PC-3 (cell line): Measurements from ENCODE around the gene P4HB.

ENCODE experiments used
- CTCF ChIP-seq: fragments of 300-600 bp; sonication (generic); conservative IDR thresholded peaks from 2 replicates; pipeline ENCODE4 v1.5.1; 2017; ENCODE audit warnings: antibody characterized with exemption, low read depth, mild to moderate bottlenecking, low read length
- EZH2phosphoT487 ChIP-seq: fragments of 300-600 bp; sonication (generic); IDR thresholded peaks from 2 replicates; pipeline ENCODE4 v1.6.1; 2018; ENCODE audit warnings: mild to moderate bottlenecking, antibody characterized with exemption, low read length, borderline replicate concordance

DNA sequence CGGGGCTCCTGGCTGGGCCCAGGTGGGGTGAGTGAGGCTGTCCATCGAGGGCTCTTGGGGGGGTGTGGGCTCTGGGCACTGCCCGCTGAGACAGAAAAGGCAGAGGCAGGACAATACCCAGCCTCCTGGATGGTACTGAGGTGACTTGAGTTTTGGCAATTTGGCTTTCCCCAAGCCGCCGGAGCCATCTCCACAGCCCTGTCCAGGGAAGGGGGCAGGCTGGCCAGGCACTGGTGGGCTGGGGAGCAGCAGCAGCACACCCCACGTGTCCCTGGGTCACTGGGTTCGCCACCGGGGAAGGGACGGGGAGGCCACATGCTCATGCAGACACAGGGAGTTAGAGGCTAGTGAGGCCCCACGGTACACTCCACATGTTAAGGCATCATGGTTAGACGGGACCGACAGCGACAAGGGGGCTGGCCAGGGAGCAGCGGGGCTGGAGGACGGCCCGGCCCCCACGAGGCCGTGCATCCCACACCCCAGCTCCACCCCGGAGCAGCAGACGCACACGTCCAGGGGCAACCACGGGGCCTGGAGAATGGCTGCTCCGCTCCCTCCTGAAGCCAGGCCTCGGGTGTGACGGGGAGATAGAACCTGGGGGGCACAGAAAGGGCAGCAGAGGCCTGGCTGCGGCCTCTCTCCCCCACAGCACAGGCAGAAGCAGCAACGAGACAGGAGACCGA is 7.8 kb upstream of the P4HB start:
- no peak for TF ChIP-seq CTCF
- TF ChIP-seq EZH2phosphoT487: no peak
